Measurements from ENCODE around the gene JMJD1C.

Gene JMJD1C

DNA sequence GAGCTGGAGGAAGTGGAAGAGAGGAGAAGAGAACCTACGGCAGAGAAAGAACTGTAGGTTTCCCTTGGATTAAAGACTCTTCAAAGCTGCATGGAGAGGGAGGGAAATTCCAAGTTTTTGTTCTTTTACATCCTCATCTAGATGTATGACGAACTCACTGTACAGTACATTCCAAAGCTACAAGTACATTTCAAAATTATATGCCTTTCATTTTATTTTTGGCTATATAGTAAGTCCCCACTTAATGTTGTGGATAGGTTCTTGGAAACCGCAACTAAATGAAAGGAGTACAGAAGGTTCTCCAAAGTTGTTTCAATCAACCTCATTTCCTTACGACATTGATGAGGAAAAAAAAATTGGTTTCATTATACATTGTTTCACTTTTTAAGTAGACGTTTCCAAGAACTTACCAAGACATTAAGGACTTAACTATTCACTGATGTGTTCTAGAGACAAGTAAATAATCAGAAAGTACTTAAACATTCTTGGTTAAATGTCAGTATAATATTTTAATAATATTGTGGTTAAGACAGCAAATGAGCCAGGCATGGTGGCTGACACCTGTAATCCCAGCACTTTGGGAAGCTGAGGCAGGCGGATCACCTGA, 16.1 kb upstream of the JMJD1C start:
- no peak overlapping the region for H4K91ac ChIP-seq (ENCODE audit: low read length)
- H3K4me3 ChIP-seq (ENCODE audit: insufficient read depth in 1 of 2, low read depth in 1 of 2, low read length in 2 of 2), result no peak overlapping the region
- DNase-seq, result no peak
- H2BK120ac ChIP-seq (ENCODE audit: low read depth, low read length), result no peak overlapping the region
- H2BK5ac ChIP-seq (ENCODE audit: low read depth, low read length, poor library complexity, severe bottlenecking), result no peak overlapping the region
- no peaks in the 10 kb centered on the region for H3K27me3 ChIP-seq (ENCODE audit: control insufficient read depth in 1 of 2, insufficient read depth in 1 of 2, low read length in 2 of 2)
- no peak overlapping the region for H2BK12ac ChIP-seq (ENCODE audit: low read length in 2 of 2)
- H3K27ac ChIP-seq (ENCODE audit: low read length, poor library complexity, severe bottlenecking), result no peak overlapping the region
- H2BK15ac ChIP-seq (ENCODE audit: low read depth, poor library complexity, severe bottlenecking), result no peak overlapping the region
- no peak overlapping the region for H3K18ac ChIP-seq (ENCODE audit: low read depth in 1 of 2, low read length in 2 of 2)
- peak overlapping the region; percentile 16 for H3K9ac ChIP-seq (ENCODE audit: low read length)
- peaks cover 13% of the 10 kb centered on the region for H3K79me1 ChIP-seq (replicated peaks; ENCODE audit: low read length, poor library complexity, severe bottlenecking)
- no peak overlapping the region for H3K23ac ChIP-seq (ENCODE audit: low read length in 2 of 2)
- H3K9me3 ChIP-seq (ENCODE audit: control insufficient read depth, low read length), result no peaks in the 10 kb centered on the region
- no peaks in the 10 kb centered on the region for H3K36me3 ChIP-seq (ENCODE audit: control insufficient read depth in 1 of 2, insufficient read depth in 2 of 2, low read depth in 1 of 2, low read length in 2 of 2)
- H2AK5ac ChIP-seq (ENCODE audit: low read length, severe bottlenecking), result no peak overlapping the region
- WGBS, result 88% methylated on average over 1 of the region's 6 CpGs
- H3K14ac ChIP-seq (ENCODE audit: low read length in 2 of 2), result no peak overlapping the region
- H2AFZ ChIP-seq (ENCODE audit: low read depth, low read length), result no peak overlapping the region
- H3K4ac ChIP-seq (ENCODE audit: low read depth in 1 of 2, low read length in 2 of 2), result no peak overlapping the region
- H3K4me2 ChIP-seq (ENCODE audit: low read length, poor library complexity, severe bottlenecking), result no peak overlapping the region
- H3K4me1 ChIP-seq (ENCODE audit: control insufficient read depth, insufficient read depth, low read depth, low read length), result peaks cover 2% of the 10 kb centered on the region
- no peak overlapping the region for H4K8ac ChIP-seq (ENCODE audit: low read length)

DNA sequence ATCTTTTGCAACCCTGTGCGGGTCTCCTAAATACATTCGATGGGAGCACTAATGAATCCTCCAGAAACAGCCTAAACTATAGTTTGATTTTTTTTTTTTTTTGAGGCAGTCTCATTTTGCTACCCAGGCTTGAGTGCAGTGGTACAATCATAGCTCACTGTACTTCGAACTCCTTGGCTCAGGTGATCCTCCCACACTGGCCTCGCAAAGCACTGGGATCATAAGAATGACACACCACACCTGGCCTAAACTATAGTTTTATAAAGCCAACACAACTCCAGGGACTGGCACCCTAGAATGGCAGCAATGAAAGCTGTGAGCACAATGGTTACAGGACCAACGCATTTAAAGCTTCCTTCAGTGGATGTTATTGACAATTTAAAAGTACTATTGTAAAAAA, 14.5 kb upstream of the JMJD1C start:
- Histone ChIP-seq H3K27ac (ENCODE audit: low read length, poor library complexity, severe bottlenecking) (no peak overlapping the region), H3K4me1 (ENCODE audit: control insufficient read depth, insufficient read depth, low read depth, low read length) (peaks cover 2% of the 10 kb centered on the region), H3K9ac (ENCODE audit: low read length) (no peak overlapping the region), H2AK5ac (ENCODE audit: low read length, severe bottlenecking) (no peak overlapping the region), H3K4ac (ENCODE audit: low read depth in 1 of 2, low read length in 2 of 2) (no peak overlapping the region), H4K91ac (ENCODE audit: low read length) (no peak overlapping the region), H3K36me3 (ENCODE audit: control insufficient read depth in 1 of 2, insufficient read depth in 2 of 2, low read depth in 1 of 2, low read length in 2 of 2) (no peaks in the 10 kb centered on the region), H2BK5ac (ENCODE audit: low read depth, low read length, poor library complexity, severe bottlenecking) (no peak overlapping the region), H2BK12ac (ENCODE audit: low read length in 2 of 2) (no peak overlapping the region), H2AFZ (ENCODE audit: low read depth, low read length) (no peak overlapping the region), H3K23ac (ENCODE audit: low read length in 2 of 2) (no peak overlapping the region), H4K8ac (ENCODE audit: low read length) (no peak overlapping the region), H3K4me2 (ENCODE audit: low read length, poor library complexity, severe bottlenecking) (no peak overlapping the region), H3K4me3 (ENCODE audit: insufficient read depth in 1 of 2, low read depth in 1 of 2, low read length in 2 of 2) (no peak overlapping the region), H3K14ac (ENCODE audit: low read length in 2 of 2) (no peak overlapping the region), H3K79me1 (replicated peaks; ENCODE audit: low read length, poor library complexity, severe bottlenecking) (peaks cover 13% of the 10 kb centered on the region), H3K18ac (ENCODE audit: low read depth in 1 of 2, low read length in 2 of 2) (no peak overlapping the region), H3K9me3 (ENCODE audit: control insufficient read depth, low read length) (no peaks in the 10 kb centered on the region), H2BK120ac (ENCODE audit: low read depth, low read length) (no peak overlapping the region), H2BK15ac (ENCODE audit: low read depth, poor library complexity, severe bottlenecking) (no peak overlapping the region), H3K27me3 (ENCODE audit: control insufficient read depth in 1 of 2, insufficient read depth in 1 of 2, low read length in 2 of 2) (no peaks in the 10 kb centered on the region)
- no peak for DNase-seq
- 99% methylated on average over 4 of the region's 5 CpGs for WGBS

DNA sequence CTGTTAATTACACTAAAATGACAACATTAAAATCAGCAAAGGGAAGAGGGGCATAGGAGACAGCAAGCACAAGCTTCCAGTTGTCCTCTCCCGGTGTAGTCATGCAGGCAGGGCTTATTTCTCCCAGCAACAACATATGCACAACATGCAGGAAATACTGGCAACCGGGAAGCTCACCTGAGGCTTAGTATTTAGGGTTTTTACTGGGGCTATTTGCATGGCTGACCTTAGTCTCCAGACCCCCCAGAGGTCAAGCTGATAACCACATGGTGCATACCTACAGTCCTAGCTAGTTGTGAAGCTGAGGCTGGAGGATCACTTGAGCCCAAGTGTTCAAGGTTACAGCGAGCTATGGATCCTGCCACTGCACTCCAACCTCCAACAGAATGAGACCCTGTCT, 12.8 kb upstream of the JMJD1C start:
- Histone ChIP-seq H3K4me3 (ENCODE audit: insufficient read depth in 1 of 2, low read depth in 1 of 2, low read length in 2 of 2) (no peak overlapping the region), H2BK15ac (ENCODE audit: low read depth, poor library complexity, severe bottlenecking) (no peak overlapping the region), H3K27ac (ENCODE audit: low read length, poor library complexity, severe bottlenecking) (no peak overlapping the region), H3K9me3 (ENCODE audit: control insufficient read depth, low read length) (no peaks in the 10 kb centered on the region), H4K8ac (ENCODE audit: low read length) (no peak overlapping the region), H4K91ac (ENCODE audit: low read length) (no peak overlapping the region), H3K79me1 (replicated peaks; ENCODE audit: low read length, poor library complexity, severe bottlenecking) (peaks cover 12% of the 10 kb centered on the region), H3K36me3 (ENCODE audit: control insufficient read depth in 1 of 2, insufficient read depth in 2 of 2, low read depth in 1 of 2, low read length in 2 of 2) (no peaks in the 10 kb centered on the region), H3K18ac (ENCODE audit: low read depth in 1 of 2, low read length in 2 of 2) (no peak overlapping the region), H2BK120ac (ENCODE audit: low read depth, low read length) (no peak overlapping the region), H2AFZ (ENCODE audit: low read depth, low read length) (no peak overlapping the region), H2AK5ac (ENCODE audit: low read length, severe bottlenecking) (no peak overlapping the region), H3K4me1 (ENCODE audit: control insufficient read depth, insufficient read depth, low read depth, low read length) (peaks cover 4% of the 10 kb centered on the region), H3K4ac (ENCODE audit: low read depth in 1 of 2, low read length in 2 of 2) (no peak overlapping the region), H3K14ac (ENCODE audit: low read length in 2 of 2) (no peak overlapping the region), H2BK5ac (ENCODE audit: low read depth, low read length, poor library complexity, severe bottlenecking) (no peak overlapping the region), H3K23ac (ENCODE audit: low read length in 2 of 2) (no peak overlapping the region), H2BK12ac (ENCODE audit: low read length in 2 of 2) (no peak overlapping the region), H3K27me3 (ENCODE audit: control insufficient read depth in 1 of 2, insufficient read depth in 1 of 2, low read length in 2 of 2) (no peaks in the 10 kb centered on the region), H3K4me2 (ENCODE audit: low read length, poor library complexity, severe bottlenecking) (no peak overlapping the region), H3K9ac (ENCODE audit: low read length) (no peak overlapping the region)
- DNase-seq, result no peak
- 67% methylated on average over 2 of the region's 3 CpGs for WGBS

- Histone ChIP-seq H3K36me3 (ENCODE audit: control insufficient read depth in 1 of 2, insufficient read depth in 2 of 2, low read depth in 1 of 2, low read length in 2 of 2) (no peaks in the 10 kb centered on the region), H3K4me3 (ENCODE audit: insufficient read depth in 1 of 2, low read depth in 1 of 2, low read length in 2 of 2) (no peak overlapping the region), H3K18ac (ENCODE audit: low read depth in 1 of 2, low read length in 2 of 2) (no peak overlapping the region), H2BK5ac (ENCODE audit: low read depth, low read length, poor library complexity, severe bottlenecking) (no peak overlapping the region), H2AK5ac (ENCODE audit: low read length, severe bottlenecking) (no peak overlapping the region), H2BK15ac (ENCODE audit: low read depth, poor library complexity, severe bottlenecking) (no peak overlapping the region), H3K14ac (ENCODE audit: low read length in 2 of 2) (no peak overlapping the region), H4K8ac (ENCODE audit: low read length) (no peak overlapping the region), H3K4me1 (ENCODE audit: control insufficient read depth, insufficient read depth, low read depth, low read length) (peaks cover 4% of the 10 kb centered on the region), H3K27ac (ENCODE audit: low read length, poor library complexity, severe bottlenecking) (no peak overlapping the region), H3K4ac (ENCODE audit: low read depth in 1 of 2, low read length in 2 of 2) (no peak overlapping the region), H4K91ac (ENCODE audit: low read length) (no peak overlapping the region), H2AFZ (ENCODE audit: low read depth, low read length) (no peak overlapping the region), H3K9me3 (ENCODE audit: control insufficient read depth, low read length) (no peaks in the 10 kb centered on the region), H3K23ac (ENCODE audit: low read length in 2 of 2) (no peak overlapping the region), H2BK120ac (ENCODE audit: low read depth, low read length) (no peak overlapping the region), H3K27me3 (ENCODE audit: control insufficient read depth in 1 of 2, insufficient read depth in 1 of 2, low read length in 2 of 2) (no peaks in the 10 kb centered on the region), H3K79me1 (replicated peaks; ENCODE audit: low read length, poor library complexity, severe bottlenecking) (peaks cover 11% of the 10 kb centered on the region), H3K4me2 (ENCODE audit: low read length, poor library complexity, severe bottlenecking) (no peak overlapping the region), H2BK12ac (ENCODE audit: low read length in 2 of 2) (no peak overlapping the region), H3K9ac (ENCODE audit: low read length) (no peak overlapping the region)
- DNase-seq, result no peak
- WGBS, result 92% methylated on average over 1 of the region's 1 CpG
Observed at GRCh38 chr10:63477927-63478326, 12.2 kb upstream of the JMJD1C start.
